NCI-H345 treated with DMSO at 0.1 percent for 48 hours (cell line): ENCODE results near the gene MINDY4.

Experiments used
- DNase-seq: peaks from one replicate; lab custom pipeline; 2025; ENCODE audit not compliant: unreplicated experiment; lab: John Stamatoyannopoulos, UW

MINDY4 gene

GRCh38 chr7:30926313-30926712 is 155.1 kb downstream of the MINDY4 start:
- no peak for DNase-seq

GRCh38 chr7:30927040-30927439 is 155.8 kb downstream of the MINDY4 start:
- no peak for DNase-seq

- no peak for DNase-seq
Measured at GRCh38 chr7:30927559-30927958, 156.3 kb downstream of the MINDY4 start.

GRCh38 chr7:30928254-30928872 is 157.1 kb downstream of the MINDY4 start:
- DNase-seq = no peak

- DNase-seq = no peak
Measured at GRCh38 chr7:30929686-30930085, 158.5 kb downstream of the MINDY4 start.

GRCh38 chr7:30930621-30931020 is 159.4 kb downstream of the MINDY4 start:
- DNase-seq = no peak

GRCh38 chr7:30931161-30931928 is 160.1 kb downstream of the MINDY4 start:
- no peak for DNase-seq

GRCh38 chr7:30931929-30932540 is 160.8 kb downstream of the MINDY4 start:
- no peak for DNase-seq

- no peak for DNase-seq
Measured at GRCh38 chr7:30932562-30932961, 161.3 kb downstream of the MINDY4 start.

- no peak for DNase-seq
Measured at GRCh38 chr7:30933124-30933974, 162.1 kb downstream of the MINDY4 start.

GRCh38 chr7:30934225-30934624 is 163.0 kb downstream of the MINDY4 start:
- DNase-seq = no peak

- DNase-seq = no peak
Measured at GRCh38 chr7:30934732-30935568, 163.7 kb downstream of the MINDY4 start.

GRCh38 chr7:30935569-30935877 is 164.3 kb downstream of the MINDY4 start:
- DNase-seq = no peak

GRCh38 chr7:30936650-30937245 is 165.5 kb downstream of the MINDY4 start:
- no peak for DNase-seq

- no peak for DNase-seq
Measured at GRCh38 chr7:30937416-30937815, 166.2 kb downstream of the MINDY4 start.

GRCh38 chr7:30938435-30939316 is 167.5 kb downstream of the MINDY4 start:
- DNase-seq = peak; percentile 73

- DNase-seq = no peak
Measured at GRCh38 chr7:30941582-30942323, 170.5 kb downstream of the MINDY4 start.
